Islet of Langerhans (tissue), 1 donor: ENCODE data around the gene RPUSD4.
A peak's percentile ranks its signal among the peaks of the same experiment; 100 is the strongest.
"Not testable (repeated sequence)": the region's sequence is repeated elsewhere in the genome, so short reads cannot be mapped to it uniquely, and the experiment has no call there.

ENCODE experiments used
- FAIRE-seq: peaks from one replicate; lab custom pipeline; 2011; peaks lifted over from hg19 to GRCh38; lab: Jason Lieb, UNC

The RPUSD4 gene

GRCh38 chr11:126211236-126212088, at the start of gene RPUSD4, which contains the start of gene FAM118B:
Gene RPUSD4 (minus strand): TSS chr11:126211650. CDS start chr11:126211638, 12 bp downstream.
Gene FAM118B (plus strand): TSS chr11:126211782. CDS start chr11:126235002, 23,220 bp downstream.
- FAIRE-seq, result no peak

- FAIRE-seq, result no peak
Measured at GRCh38 chr11:126257764-126258163, 46.3 kb upstream of the RPUSD4 start.

GRCh38 chr11:126257144-126257543, 45.7 kb upstream of the RPUSD4 start:
- peak; percentile 56 for FAIRE-seq

GRCh38 chr11:126256216-126256615, 44.8 kb upstream of the RPUSD4 start:
- FAIRE-seq, result no peak

GRCh38 chr11:126255507-126255906, 44.1 kb upstream of the RPUSD4 start:
- FAIRE-seq, result not testable (repeated sequence)

GRCh38 chr11:126254819-126255218, 43.4 kb upstream of the RPUSD4 start:
- no peak for FAIRE-seq

GRCh38 chr11:126253265-126253664, 41.8 kb upstream of the RPUSD4 start:
- FAIRE-seq, result no peak

- FAIRE-seq, result no peak
Measured at GRCh38 chr11:126246636-126247035, 35.2 kb upstream of the RPUSD4 start.

GRCh38 chr11:126233391-126233790, 21.9 kb upstream of the RPUSD4 start:
- FAIRE-seq, result no peak

- no peak for FAIRE-seq
Measured at GRCh38 chr11:126232683-126233082, 21.2 kb upstream of the RPUSD4 start.

- FAIRE-seq, result no peak
Measured at GRCh38 chr11:126231725-126232459, 20.4 kb upstream of the RPUSD4 start.

GRCh38 chr11:126229858-126230540, 18.5 kb upstream of the RPUSD4 start:
- no peak for FAIRE-seq

- no peak for FAIRE-seq
Measured at GRCh38 chr11:126226334-126227084, 15.1 kb upstream of the RPUSD4 start.

GRCh38 chr11:126225295-126225665, 13.8 kb upstream of the RPUSD4 start:
- no peak for FAIRE-seq

GRCh38 chr11:126224647-126225294, 13.3 kb upstream of the RPUSD4 start:
- no peak for FAIRE-seq

GRCh38 chr11:126219547-126219946, 8.1 kb upstream of the RPUSD4 start:
- no peak for FAIRE-seq

GRCh38 chr11:126217491-126217890, 6.0 kb upstream of the RPUSD4 start:
- no peak for FAIRE-seq

GRCh38 chr11:126216526-126217305, 5.3 kb upstream of the RPUSD4 start:
- FAIRE-seq, result no peak

GRCh38 chr11:126214841-126215240, 3.4 kb upstream of the RPUSD4 start:
- no peak for FAIRE-seq

GRCh38 chr11:126214441-126214840, 3.0 kb upstream of the RPUSD4 start:
- no peak for FAIRE-seq
